Epithelial cell of esophagus (primary cell): ENCODE results near the gene SPAG16.

Source experiments
- DNase-seq: peaks from one replicate; pipeline ENCODE4 v3.0.0; 2010; ENCODE audit warnings: low read depth
- H3K4me3 ChIP-seq: 2 replicates; pipeline ENCODE4 v1.5.1; 2011; ENCODE audit warnings: mild to moderate bottlenecking, low read length, control low read depth
- TF ChIP-seq, protein P1 (sequence below): IDR thresholded peaks from 2 replicates; pipeline ENCODE4 v1.5.1; 2011; ENCODE audit warnings: low read depth, mild to moderate bottlenecking, low read length, control low read depth, inconsistent platforms; ENCODE audit not compliant: insufficient read depth; ENCODE audit errors: missing control alignments

Gene SPAG16

DNA sequence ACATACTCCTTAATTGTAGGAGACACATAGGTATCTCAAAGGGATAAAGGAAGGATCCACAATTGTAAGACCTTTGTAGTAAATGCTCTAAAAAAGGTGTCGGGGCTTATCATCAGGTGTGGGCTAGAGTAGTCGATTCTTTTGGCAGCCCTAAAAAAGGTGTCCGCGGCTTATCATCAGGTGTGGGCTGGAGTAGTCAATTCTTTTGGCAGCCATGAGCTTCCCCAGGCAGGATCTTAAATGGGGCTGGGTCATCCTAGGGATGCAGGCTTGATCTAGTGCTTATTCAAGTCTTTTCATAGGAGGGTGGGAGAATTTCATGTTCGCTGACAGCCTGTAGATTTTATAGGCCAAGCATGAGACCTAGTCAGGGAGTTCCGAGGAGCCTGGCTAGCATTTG lies 720.2 kb downstream of the SPAG16 start:
- no peak overlapping the region for H3K4me3 ChIP-seq
- DNase-seq: no peak
- TF ChIP-seq, protein P1, sequence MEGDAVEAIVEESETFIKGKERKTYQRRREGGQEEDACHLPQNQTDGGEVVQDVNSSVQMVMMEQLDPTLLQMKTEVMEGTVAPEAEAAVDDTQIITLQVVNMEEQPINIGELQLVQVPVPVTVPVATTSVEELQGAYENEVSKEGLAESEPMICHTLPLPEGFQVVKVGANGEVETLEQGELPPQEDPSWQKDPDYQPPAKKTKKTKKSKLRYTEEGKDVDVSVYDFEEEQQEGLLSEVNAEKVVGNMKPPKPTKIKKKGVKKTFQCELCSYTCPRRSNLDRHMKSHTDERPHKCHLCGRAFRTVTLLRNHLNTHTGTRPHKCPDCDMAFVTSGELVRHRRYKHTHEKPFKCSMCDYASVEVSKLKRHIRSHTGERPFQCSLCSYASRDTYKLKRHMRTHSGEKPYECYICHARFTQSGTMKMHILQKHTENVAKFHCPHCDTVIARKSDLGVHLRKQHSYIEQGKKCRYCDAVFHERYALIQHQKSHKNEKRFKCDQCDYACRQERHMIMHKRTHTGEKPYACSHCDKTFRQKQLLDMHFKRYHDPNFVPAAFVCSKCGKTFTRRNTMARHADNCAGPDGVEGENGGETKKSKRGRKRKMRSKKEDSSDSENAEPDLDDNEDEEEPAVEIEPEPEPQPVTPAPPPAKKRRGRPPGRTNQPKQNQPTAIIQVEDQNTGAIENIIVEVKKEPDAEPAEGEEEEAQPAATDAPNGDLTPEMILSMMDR: no peak

DNA sequence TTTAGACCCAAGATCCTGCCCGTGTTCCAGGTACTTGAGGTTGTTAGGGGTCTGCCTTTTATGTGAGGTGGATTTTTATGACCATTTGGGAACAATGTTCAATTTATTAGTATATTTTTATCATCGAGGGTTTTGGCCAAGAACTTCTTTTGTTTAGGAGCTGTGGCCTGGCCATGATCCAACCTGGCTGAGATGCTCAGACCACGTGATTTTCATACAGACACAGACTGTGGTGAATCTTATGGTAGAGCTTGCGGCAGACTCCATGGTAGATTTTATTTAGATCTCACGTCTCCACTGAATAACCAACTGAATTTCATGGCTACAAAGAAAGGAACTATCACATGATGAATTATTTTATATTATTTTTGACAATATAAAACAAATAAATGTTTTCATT lies 721.1 kb downstream of the SPAG16 start:
- TF ChIP-seq, protein P1: no peak
- peak; percentile 7 for DNase-seq
- no peak overlapping the region for H3K4me3 ChIP-seq

DNA sequence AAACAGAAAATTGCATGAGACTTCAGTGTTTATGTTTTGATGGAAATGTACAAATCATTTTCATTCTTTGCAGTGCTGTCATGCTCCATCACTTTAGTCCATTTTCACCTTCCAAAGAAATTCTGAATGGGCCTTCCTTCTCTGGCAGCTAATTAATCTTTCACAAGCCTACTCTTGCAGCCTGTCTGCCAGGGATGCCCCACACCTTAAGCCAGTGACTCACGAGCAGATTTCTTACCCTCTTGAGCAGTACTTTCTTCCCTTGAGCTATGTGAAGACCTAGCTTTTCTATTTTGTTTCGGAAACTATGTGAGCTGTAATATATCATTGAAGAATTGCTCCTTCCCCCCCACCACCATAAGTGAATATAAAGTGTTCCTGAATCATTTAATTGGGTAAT lies 722.3 kb downstream of the SPAG16 start:
- TF ChIP-seq, protein P1: no peak
- DNase-seq: peak; percentile 87
- no peak overlapping the region for H3K4me3 ChIP-seq

DNA sequence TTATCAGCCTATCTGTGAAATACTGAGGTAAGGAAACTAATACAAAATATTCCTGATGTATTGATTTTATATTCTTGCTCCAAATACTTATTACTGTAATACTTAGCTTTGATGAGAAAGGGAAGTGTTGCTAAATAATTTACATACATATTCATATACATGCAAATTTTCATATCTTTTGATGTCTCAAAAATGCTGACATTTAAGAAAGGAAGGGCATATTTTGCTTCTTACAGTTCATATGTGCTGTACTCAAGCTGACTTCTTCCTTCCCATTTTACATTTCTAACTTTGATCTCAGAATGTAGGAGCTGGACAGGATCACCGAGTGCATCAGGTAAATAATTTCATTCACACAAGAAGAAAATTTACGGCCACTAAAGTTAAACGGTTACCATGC lies 727.4 kb downstream of the SPAG16 start:
- DNase-seq: no peak
- no peak overlapping the region for H3K4me3 ChIP-seq
- TF ChIP-seq, protein P1: no peak

DNA sequence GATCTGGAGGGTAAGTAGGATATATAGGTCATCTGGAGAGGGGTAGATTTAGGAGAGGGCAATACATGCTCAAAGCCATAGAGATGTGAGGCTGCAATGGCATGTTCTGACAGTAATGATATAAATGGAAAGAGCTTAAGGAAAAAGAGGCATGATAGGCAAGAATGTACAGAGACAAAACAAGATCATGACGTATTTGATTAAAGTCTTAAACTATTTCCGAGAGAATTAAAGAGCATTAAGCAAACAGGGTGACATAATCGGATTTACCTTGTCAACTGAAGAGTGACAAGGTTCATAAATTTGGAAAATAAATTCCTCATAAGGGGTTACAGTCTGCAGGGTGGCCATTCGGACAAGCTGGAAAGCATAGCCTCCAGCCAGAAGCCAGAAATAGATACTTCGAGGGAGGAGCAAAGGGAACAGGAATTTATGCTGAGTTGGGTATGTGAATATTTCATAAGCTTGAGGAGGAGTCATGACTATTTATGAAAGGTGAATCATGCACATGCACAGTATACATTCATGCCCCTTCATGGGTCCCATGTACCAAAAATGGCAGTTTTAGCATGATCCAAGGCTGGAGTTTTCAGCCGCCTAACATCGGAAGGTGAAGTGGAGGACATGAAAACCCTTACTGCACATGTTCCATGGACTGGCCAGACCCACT lies 730.4 kb downstream of the SPAG16 start:
- TF ChIP-seq, protein P1: no peak
- peak; percentile 30 for DNase-seq
- no peak overlapping the region for H3K4me3 ChIP-seq

DNA sequence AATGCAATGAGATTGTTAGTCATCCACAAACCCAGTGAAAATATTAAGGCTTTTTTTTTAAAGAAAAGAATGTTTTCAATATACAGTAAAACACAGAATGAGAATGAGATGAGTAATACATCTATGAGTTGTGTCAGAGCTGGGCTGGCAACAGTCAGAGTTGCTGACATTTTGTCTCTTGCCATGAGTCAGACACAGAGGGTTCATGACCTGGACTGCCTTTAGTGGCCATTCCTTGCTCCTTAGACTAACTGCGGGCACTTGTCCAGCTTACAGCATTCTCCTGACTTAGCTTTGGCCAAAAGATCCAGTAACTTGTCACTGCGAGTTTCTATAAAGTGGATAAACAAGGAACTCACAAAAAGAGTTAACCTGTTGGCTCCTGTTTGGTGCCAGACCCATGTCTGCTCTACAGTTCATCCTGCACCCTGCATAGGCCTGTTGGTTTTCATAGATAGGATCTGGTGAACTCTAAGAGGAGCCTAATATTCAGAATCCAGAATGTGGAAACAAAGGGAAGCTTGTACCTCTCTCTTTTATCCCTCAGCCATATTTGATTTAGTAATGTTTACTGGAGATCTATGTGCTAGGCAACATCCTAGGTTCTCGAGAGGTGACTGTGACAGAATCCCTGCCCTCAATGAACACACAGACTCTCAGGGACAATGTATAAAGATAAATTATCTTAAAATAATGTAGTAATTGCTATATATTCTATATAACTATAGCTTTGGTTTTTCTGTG lies 735.1 kb downstream of the SPAG16 start:
- peak; percentile 83 for DNase-seq
- TF ChIP-seq, protein P1: no peak
- H3K4me3 ChIP-seq: no peak overlapping the region
